H9 (cell line): ENCODE results near the gene WDR82. TPM values are rescaled to one million over a fixed set of nuclear protein-coding genes. Genes with fewer than 3 reads are reported as not detected.

ENCODE experiments used
- DNase-seq: peaks from one replicate; pipeline ENCODE4 v3.0.0-alpha.2; 2017
- H2AFZ ChIP-seq: one replicate; pipeline ENCODE4 v1.6.1; 2013; ENCODE audit warnings: mild to moderate bottlenecking, low read length, control low read depth, moderate library complexity
- H2AK5ac ChIP-seq: 2 replicates; pipeline ENCODE4 v1.6.1; 2013; ENCODE audit warnings: low read length, control low read depth, mixed read lengths; ENCODE audit not compliant: insufficient read length
- H2BK120ac ChIP-seq: one replicate; pipeline ENCODE4 v1.6.1; 2013; ENCODE audit warnings: low read depth, mild to moderate bottlenecking, low read length, control low read depth, inconsistent platforms; ENCODE audit not compliant: poor library complexity, severe bottlenecking
- H2BK12ac ChIP-seq: 2 replicates; pipeline ENCODE4 v1.6.1; 2013; ENCODE audit warnings: low read length, control low read depth, mixed read lengths, low read depth; ENCODE audit not compliant: insufficient read length
- H2BK15ac ChIP-seq: 2 replicates; pipeline ENCODE4 v1.6.1; 2013; ENCODE audit warnings: low read depth, low read length, control low read depth
- H2BK20ac ChIP-seq: one replicate; pipeline ENCODE4 v1.6.1; 2013; ENCODE audit warnings: low read depth, mild to moderate bottlenecking, low read length, control low read depth, inconsistent platforms; ENCODE audit not compliant: poor library complexity, severe bottlenecking
- H2BK5ac ChIP-seq: 2 replicates; pipeline ENCODE4 v1.6.1; 2013; ENCODE audit warnings: low read length, control low read depth, mixed read lengths; ENCODE audit not compliant: insufficient read length
- H3K14ac ChIP-seq: 2 replicates; pipeline ENCODE4 v1.6.1; 2013; ENCODE audit warnings: low read length, control low read depth; ENCODE audit not compliant: insufficient read depth
- H3K18ac ChIP-seq: 2 replicates; pipeline ENCODE4 v1.6.1; 2013; ENCODE audit warnings: low read depth, mild to moderate bottlenecking, mixed read lengths, low read length, control low read depth; ENCODE audit not compliant: insufficient read length
- H3K23ac ChIP-seq: 2 replicates; pipeline ENCODE4 v1.6.1; 2013; ENCODE audit warnings: low read length, control low read depth, mixed read lengths, low read depth; ENCODE audit not compliant: insufficient read length
- H3K23me2 ChIP-seq: 2 replicates; pipeline ENCODE4 v1.6.1; 2013; ENCODE audit warnings: low read depth, mild to moderate bottlenecking, mixed read lengths, low read length, control low read depth; ENCODE audit not compliant: insufficient read length, poor library complexity, severe bottlenecking
- H3K27ac ChIP-seq: 2 replicates; pipeline ENCODE4 v1.5.1; 2013; ENCODE audit warnings: low read length, control low read depth, mixed read lengths, low read depth; ENCODE audit not compliant: insufficient read length
- H3K27me3 ChIP-seq: 2 replicates; pipeline ENCODE4 v1.6.1; 2013; ENCODE audit warnings: low read length, control low read depth, inconsistent platforms; ENCODE audit not compliant: insufficient read depth
- H3K4ac ChIP-seq: 2 replicates; pipeline ENCODE4 v1.6.1; 2013; ENCODE audit warnings: low read depth, mild to moderate bottlenecking, control low read depth, inconsistent platforms, low read length, moderate library complexity
- H3K4me1 ChIP-seq: 2 replicates; pipeline ENCODE4 v1.6.1; 2013; ENCODE audit warnings: low read length, control low read depth, inconsistent platforms; ENCODE audit not compliant: insufficient read depth
- H3K4me2 ChIP-seq: 2 replicates; pipeline ENCODE4 v1.6.1; 2013; ENCODE audit warnings: low read length, control low read depth, mixed read lengths; ENCODE audit not compliant: insufficient read length, insufficient read depth
- H3K56ac ChIP-seq: 2 replicates; pipeline ENCODE4 v1.6.1; 2013; ENCODE audit warnings: low read depth, mild to moderate bottlenecking, mixed read lengths, low read length, control low read depth; ENCODE audit not compliant: insufficient read length
- H3K79me1 ChIP-seq: 2 replicates; pipeline ENCODE4 v1.6.1; 2013; ENCODE audit warnings: low read depth, mild to moderate bottlenecking, moderate library complexity, low read length, control low read depth, inconsistent platforms; ENCODE audit not compliant: insufficient read depth, poor library complexity, severe bottlenecking
- H3K79me2 ChIP-seq: 2 replicates; pipeline ENCODE4 v1.6.1; 2013; ENCODE audit warnings: low read length, control low read depth, inconsistent platforms; ENCODE audit not compliant: insufficient read depth
- H3K9ac ChIP-seq: 2 replicates; pipeline ENCODE4 v1.6.1; 2013; ENCODE audit warnings: low read length, control low read depth, mixed read lengths; ENCODE audit not compliant: insufficient read length; ENCODE audit errors: extremely low read depth
- H3K9me3 ChIP-seq: one replicate; pipeline ENCODE4 v1.6.1; 2013; ENCODE audit warnings: low read depth, low read length, inconsistent platforms; ENCODE audit not compliant: control insufficient read depth
- H3T11ph ChIP-seq: one replicate; pipeline ENCODE4 v1.6.1; 2013; ENCODE audit warnings: mild to moderate bottlenecking, low read length, control low read depth, inconsistent platforms
- H4K20me1 ChIP-seq: one replicate; pipeline ENCODE4 v1.6.1; 2013; ENCODE audit not compliant: control insufficient read depth, insufficient read length, insufficient read depth
- H4K5ac ChIP-seq: 2 replicates; pipeline ENCODE4 v1.6.1; 2013; ENCODE audit warnings: low read depth, mild to moderate bottlenecking, mixed read lengths, low read length, control low read depth; ENCODE audit not compliant: insufficient read length
- H4K8ac ChIP-seq: replicated peaks from 2 replicates; pipeline ENCODE4 v1.6.1; 2013; ENCODE audit warnings: low read length, control low read depth, mixed read lengths, low read depth; ENCODE audit not compliant: insufficient read length
- H4K91ac ChIP-seq: 2 replicates; pipeline ENCODE4 v1.6.1; 2013; ENCODE audit warnings: low read depth, mild to moderate bottlenecking, moderate library complexity, mixed read lengths, low read length, control low read depth; ENCODE audit not compliant: insufficient read length
- H3K27ac Mint-ChIP-seq, 3 experiments: 2 replicates in 2 of 3; 3 replicates in 1 of 3; pipeline ENCODE4 v1.8.0; 2020 to 2021; ENCODE audit warnings: mixed read lengths in 3 of 3, mild to moderate bottlenecking in 1 of 3, moderate library complexity in 1 of 3
- H3K27me3 Mint-ChIP-seq: 2 replicates; pipeline ENCODE4 v1.8.0; 2021; ENCODE audit warnings: low read depth, mild to moderate bottlenecking, moderate library complexity, mixed read lengths
- H3K36me3 Mint-ChIP-seq, 3 experiments: 2 replicates in 2 of 3; 3 replicates in 1 of 3; pipeline ENCODE4 v1.8.0; 2020 to 2021; ENCODE audit warnings: low read depth in 3 of 3, mixed read lengths in 3 of 3; ENCODE audit not compliant: insufficient read depth in 1 of 3
- H3K4me1 Mint-ChIP-seq, 2 experiments: 2 replicates each; pipeline ENCODE4 v1.8.0; 2020; ENCODE audit warnings: mixed read lengths in 2 of 2
- H3K4me3 Mint-ChIP-seq, 2 experiments: 2 replicates in 1 of 2; 3 replicates in 1 of 2; pipeline ENCODE4 v1.8.0; 2020 to 2021; ENCODE audit warnings: mild to moderate bottlenecking in 2 of 2, mixed read lengths in 2 of 2, moderate library complexity in 1 of 2
- H3K9me3 Mint-ChIP-seq, 2 experiments: 2 replicates in 1 of 2; 3 replicates in 1 of 2; pipeline ENCODE4 v1.8.0; 2020; ENCODE audit warnings: mild to moderate bottlenecking in 2 of 2, mixed read lengths in 2 of 2, moderate library complexity in 1 of 2
- CTCF ChIP-seq: fragments of 200-600 bp; sonication (generic); conservative IDR thresholded peaks from 3 replicates; pipeline ENCODE4 v1.8.0; 2021; ENCODE audit warnings: antibody characterized with exemption, mild to moderate bottlenecking
- WGBS: extraction: QIAGEN DNeasy Blood & Tissue Kit; methylation state at CpG from one replicate; pipeline ENCODE4 v1.1.7; 2013; ENCODE audit warnings: missing lambda C conversion rate, low lambda C conversion rate, mixed read lengths; ENCODE audit not compliant: insufficient read length; ENCODE audit errors: extremely low coverage; 5-methylcytosine and 5-hydroxymethylcytosine counted together
- total RNA-seq: library from RNA; stranded (reverse); gene quantifications from 2 replicates; pipeline ENCODE4 v1.2.1, GENCODE V29; 2021

WDR82 gene
- total RNA-seq, 1 experiment from 2014 or later: 83.1 TPM

DNA sequence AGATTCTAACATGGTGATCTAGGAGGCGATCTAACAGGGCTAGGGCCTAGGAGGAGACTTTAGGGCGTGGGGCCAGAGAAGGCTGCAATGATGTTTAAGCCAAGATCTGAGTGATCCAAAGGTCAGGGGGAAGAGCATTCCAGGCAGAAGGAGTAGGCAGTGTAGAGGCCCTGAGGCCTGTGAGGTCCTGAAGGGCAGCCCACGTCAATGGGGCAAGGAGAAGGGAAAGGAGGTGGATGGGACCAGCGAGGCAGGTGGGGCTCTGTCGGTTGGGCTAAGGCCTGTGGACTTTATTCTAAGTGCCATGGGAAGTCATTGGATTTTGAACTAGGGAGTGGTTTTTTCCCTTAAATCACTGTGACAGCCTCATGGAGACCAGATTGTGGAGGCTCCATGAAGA lies 27.5 kb upstream of the WDR82 start:
- Histone ChIP-seq H2BK15ac (no peak overlapping the region), H4K91ac (no peak overlapping the region), H3K23ac (no peak overlapping the region), H3K4me2 (no peak overlapping the region), H2AK5ac (no peak overlapping the region), H3K56ac (no peak overlapping the region), H3K27ac (no peak overlapping the region), H2AFZ (no peak overlapping the region), H4K5ac (no peak overlapping the region), H2BK12ac (no peak overlapping the region), H2BK5ac (no peak overlapping the region), H3K4me1 (no peaks in the 10 kb centered on the region), H3K79me2 (no peaks in the 10 kb centered on the region), H3K9ac (no peak overlapping the region), H3K23me2 (no peaks in the 10 kb centered on the region), H3K4ac (no peak overlapping the region), H4K8ac (no peak overlapping the region), H3K79me1 (no peaks in the 10 kb centered on the region), H3K14ac (no peak overlapping the region), H2BK120ac (no peak overlapping the region), H4K20me1 (no peaks in the 10 kb centered on the region), H2BK20ac (no peak overlapping the region), H3K18ac (no peak overlapping the region), H3K9me3 (no peaks in the 10 kb centered on the region), H3T11ph (no peak overlapping the region), H3K27me3 (no peaks in the 10 kb centered on the region; the same call in 1 of the 2 replicates)
- Mint-ChIP-seq H3K27me3 (peaks cover 38% of the 10 kb centered on the region), H3K4me3 (no peak overlapping the region), H3K36me3 (no peaks in the 10 kb centered on the region; a peak in 1 of 7 replicates), H3K27ac (no peak overlapping the region; a peak in 1 of 7 replicates), H3K9me3 (no peaks in the 10 kb centered on the region), H3K4me1 (peaks cover 2 to 4% of the 10 kb centered on the region in 2 experiments; a peak in 3 of 4 replicates)
- no peak for DNase-seq
- no CpG with 5 or more reads among the region's 5 CpGs for WGBS
- no peak for TF ChIP-seq CTCF
